ENCODE results near the gene SC5D. TPM values are rescaled to one million over a fixed set of nuclear protein-coding genes. Genes with fewer than 3 reads are reported as not detected.

Gene SC5D
- total and polyA plus RNA-seq, 2 donors: 14.5 to 29.4 TPM

DNA sequence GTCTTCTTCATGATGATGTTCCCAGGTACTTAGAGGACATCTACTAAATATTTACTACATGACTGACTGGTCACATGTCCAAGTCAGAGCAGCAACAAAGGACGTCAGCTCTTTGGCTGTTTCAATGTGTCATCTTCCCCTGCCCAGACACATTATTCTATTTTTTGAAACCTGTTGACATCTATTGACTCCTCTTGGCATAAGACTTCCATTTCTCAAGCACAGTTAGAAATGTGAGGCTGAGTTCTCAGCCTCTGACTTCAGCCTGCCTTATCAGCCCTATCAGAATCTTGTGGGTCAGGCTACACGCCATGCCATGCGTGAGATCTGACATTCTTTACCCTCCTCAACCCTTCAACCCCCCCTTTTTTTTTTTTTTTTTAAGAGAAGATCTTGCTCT lies 63.8 kb downstream of the SC5D start:
- no peaks in the 10 kb centered on the region for H3K4me1 ChIP-seq (ENCODE audit: control insufficient read depth in 2 of 2, insufficient read depth in 2 of 2, low read length in 2 of 2)
- H3K27ac ChIP-seq (ENCODE audit: low read depth in 1 of 2, low read length in 1 of 2): no peak overlapping the region
- H3K9me3 ChIP-seq (ENCODE audit: control insufficient read depth in 2 of 2, insufficient read depth in 1 of 2, low read length in 1 of 2): no peaks in the 10 kb centered on the region
- 87% methylated on average over 3 of the region's 3 CpGs for WGBS
- no peak overlapping the region for H3K4me3 ChIP-seq (ENCODE audit: low read length in 2 of 2)
- H3K27me3 ChIP-seq (ENCODE audit: control insufficient read depth in 2 of 2, insufficient read depth in 1 of 2, low read length in 1 of 2): no peaks in the 10 kb centered on the region
- H3K36me3 ChIP-seq (ENCODE audit: control insufficient read depth in 2 of 2, insufficient read depth in 2 of 2, low read length in 1 of 2): no peaks in the 10 kb centered on the region
- DNase-seq (ENCODE audit: low read depth in 6 of 9, low spot score in 9 of 9): no peak

Other genes starting within 250 kb of the SC5D start
- gene TECTA, start 191.5 kb upstream of the SC5D start, total RNA-seq: 0.19 TPM
- gene TECTA, start 191.5 kb upstream of the SC5D start, polyA plus RNA-seq: 0.71 TPM
- 23.8 TPM for gene SORL1, start 159.5 kb downstream of the SC5D start, total RNA-seq
- gene SORL1, start 159.5 kb downstream of the SC5D start, polyA plus RNA-seq: 7.4 TPM